OCI-LY7 (cell line): ENCODE results near the gene OR10C1.

Experiments used
- EZH2phosphoT487 ChIP-seq: fragments of 200-600 bp; sonication (generic); IDR thresholded peaks from 2 replicates; pipeline ENCODE4 v1.6.1; 2018; ENCODE audit warnings: low read depth, borderline replicate concordance, mild to moderate bottlenecking, mixed run types, antibody characterized with exemption, low read length, moderate library complexity, mixed read lengths
- TF ChIP-seq, protein P1 (sequence below): fragments of 200-600 bp; sonication (generic); conservative IDR thresholded peaks from 2 replicates; pipeline ENCODE4 v1.5.1; 2014; ENCODE audit warnings: mild to moderate bottlenecking, antibody characterized with exemption, low read length, moderate library complexity, mixed read lengths

DNA sequence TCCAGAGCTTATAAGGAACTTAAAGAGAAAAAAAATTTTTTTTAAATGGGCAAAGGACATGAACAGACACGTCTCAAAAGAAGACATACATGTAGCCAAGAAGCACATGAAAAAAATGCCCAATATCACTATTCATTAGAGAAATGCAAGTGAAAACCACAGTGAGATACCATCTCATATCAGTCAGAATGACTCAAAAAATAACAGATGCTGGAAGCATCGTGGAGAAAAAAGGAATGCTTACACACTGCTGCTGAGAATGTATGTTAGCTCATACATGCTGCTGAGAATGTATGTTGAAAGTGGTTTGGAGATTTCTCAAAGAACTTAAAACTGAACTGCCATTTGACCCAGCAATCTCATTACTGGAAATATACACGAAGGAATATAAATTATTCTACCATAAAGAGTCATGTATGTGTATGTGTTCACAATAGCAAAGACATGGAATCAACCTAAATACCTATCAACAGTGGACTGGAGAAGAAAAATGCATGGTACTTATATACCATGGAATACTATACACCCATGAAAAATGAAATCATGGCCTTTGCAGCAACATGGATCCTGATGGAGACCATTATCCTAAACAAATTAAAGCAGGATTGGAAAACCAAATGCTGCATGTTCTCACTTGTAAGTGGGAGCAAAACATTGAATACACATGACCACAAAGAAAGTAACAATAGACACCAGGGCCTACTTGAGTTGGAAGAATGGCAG is 12.5 kb downstream of the OR10C1 start:
- TF ChIP-seq, protein P1, sequence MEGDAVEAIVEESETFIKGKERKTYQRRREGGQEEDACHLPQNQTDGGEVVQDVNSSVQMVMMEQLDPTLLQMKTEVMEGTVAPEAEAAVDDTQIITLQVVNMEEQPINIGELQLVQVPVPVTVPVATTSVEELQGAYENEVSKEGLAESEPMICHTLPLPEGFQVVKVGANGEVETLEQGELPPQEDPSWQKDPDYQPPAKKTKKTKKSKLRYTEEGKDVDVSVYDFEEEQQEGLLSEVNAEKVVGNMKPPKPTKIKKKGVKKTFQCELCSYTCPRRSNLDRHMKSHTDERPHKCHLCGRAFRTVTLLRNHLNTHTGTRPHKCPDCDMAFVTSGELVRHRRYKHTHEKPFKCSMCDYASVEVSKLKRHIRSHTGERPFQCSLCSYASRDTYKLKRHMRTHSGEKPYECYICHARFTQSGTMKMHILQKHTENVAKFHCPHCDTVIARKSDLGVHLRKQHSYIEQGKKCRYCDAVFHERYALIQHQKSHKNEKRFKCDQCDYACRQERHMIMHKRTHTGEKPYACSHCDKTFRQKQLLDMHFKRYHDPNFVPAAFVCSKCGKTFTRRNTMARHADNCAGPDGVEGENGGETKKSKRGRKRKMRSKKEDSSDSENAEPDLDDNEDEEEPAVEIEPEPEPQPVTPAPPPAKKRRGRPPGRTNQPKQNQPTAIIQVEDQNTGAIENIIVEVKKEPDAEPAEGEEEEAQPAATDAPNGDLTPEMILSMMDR, result no peak
- TF ChIP-seq EZH2phosphoT487, result no peak
